Stimulated activated CD4-positive, alpha-beta T cell treated with anti-CD3 and anti-CD28 coated beads, TNF-alpha, amount 100 ng/mL, for 48 hours (primary cell): ENCODE measurements around the gene CCDC80.
"Not testable (repeated sequence)": the region's sequence is repeated elsewhere in the genome, so short reads cannot be mapped to it uniquely, and the experiment has no call there.

ENCODE experiments used
- DNase-seq, 3 donors: peaks; one replicate each; pipeline ENCODE4 v3.0.0-alpha.2; 2020; ENCODE audit warnings: low read depth in 3 of 3

The CCDC80 gene

DNA sequence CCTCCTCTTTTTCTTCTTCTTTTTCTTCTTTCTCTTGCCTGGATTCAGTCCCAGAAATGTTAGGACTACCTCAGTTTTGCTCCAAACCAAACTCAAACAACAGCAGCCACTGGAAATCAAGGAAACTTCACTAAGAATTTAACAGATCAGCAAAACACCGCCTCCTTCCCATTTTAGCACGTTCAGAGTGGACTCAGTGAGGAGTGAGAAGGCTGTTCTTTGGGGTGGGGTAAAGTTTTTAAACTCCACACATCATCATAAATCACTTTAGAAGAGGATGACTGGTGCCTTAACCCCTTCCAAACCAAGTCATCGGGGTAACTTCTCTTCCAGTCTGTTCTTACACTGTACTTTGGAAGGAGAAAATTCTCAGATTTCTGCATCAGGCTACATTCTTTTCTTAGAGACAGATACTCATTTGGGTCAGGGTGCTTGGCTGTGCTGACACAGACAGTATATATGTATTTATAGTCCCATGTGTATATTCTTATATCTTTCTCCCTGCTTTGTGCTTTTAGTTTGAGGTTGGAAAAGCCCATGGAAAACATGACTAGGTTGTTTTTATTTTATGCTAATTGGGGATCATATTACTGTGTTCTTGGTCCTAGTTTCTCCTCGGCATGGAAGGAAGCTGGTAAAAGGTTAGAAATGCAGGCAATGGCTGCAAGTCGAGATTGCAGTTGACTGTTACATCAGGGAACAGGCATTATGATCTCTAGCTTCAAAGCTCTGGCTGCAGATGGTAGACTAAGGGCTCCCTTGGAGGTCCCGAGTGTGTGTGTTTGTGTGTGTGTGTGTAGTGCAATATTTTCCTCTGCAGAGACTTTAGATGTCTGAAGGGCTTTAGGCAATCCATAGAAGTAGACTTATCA lies at the start of gene CCDC80:
TSS of gene CCDC80 (minus strand) at position 214 of the 872 bp plus-strand sequence. CDS start 1,238 bp downstream, outside the sequence.
- DNase-seq, result no peak

DNA sequence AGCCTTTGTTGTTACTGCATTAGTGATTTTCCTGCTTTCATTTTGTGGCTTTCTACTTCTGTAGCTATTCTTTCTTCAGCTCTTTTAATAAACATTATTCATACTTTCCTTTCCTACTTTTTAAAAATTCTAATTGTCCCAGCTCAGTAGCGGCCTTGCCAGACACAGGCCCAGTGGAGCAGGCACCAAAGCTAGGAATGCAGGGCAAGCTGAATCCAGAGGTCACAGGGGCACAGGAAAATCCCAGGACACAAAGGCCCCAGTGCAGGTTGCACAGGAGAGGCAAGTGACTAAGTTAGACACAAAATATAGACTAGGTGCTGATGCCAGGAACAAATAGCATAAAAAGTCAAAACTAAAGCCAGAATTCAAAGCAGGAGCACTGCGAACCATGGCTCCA lies 49.0 kb upstream of the CCDC80 start:
- DNase-seq, result no peak

DNA sequence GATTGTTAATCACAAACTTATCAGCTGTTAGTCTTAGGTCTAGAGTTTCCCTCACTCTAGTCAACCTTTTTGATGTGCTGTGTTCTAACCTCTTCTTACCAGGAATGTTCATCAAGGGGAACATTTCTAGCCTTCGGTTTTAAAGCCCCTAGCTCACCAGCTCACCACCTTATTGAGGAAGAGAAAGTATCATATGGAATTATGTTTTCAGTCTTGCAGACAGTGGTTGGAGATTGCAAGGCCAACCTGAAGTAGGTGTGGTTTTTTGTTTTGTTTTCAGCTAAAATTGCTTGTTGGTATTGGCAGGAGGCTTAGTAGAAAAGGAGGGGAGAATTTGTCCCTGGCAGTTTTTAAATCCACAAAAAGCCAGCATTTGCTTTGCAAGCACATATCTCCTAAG lies 48.4 kb upstream of the CCDC80 start:
- no peak for DNase-seq

DNA sequence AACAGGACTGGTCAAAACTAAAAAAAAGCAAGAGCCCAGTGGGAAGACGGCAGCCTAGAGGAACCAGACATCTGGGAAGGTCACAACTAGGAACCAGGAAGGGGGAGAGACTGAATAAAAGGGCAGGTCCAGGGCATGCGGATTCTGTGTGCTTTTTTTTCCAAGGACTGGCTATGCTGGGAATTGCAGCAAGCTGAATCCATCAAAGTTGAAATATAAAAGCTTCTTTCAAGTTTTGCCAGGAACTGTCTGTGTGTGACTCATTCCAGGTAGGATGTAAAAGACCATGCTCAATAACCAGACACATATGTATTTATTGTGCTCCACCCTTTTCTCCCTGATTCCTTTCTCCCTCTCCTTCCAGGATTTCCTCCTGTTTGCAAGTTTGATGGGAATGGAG lies 47.9 kb upstream of the CCDC80 start:
- no peak for DNase-seq

- no peak for DNase-seq
Observed at GRCh38 chr3:112688085-112688769, 47.3 kb upstream of the CCDC80 start.

DNA sequence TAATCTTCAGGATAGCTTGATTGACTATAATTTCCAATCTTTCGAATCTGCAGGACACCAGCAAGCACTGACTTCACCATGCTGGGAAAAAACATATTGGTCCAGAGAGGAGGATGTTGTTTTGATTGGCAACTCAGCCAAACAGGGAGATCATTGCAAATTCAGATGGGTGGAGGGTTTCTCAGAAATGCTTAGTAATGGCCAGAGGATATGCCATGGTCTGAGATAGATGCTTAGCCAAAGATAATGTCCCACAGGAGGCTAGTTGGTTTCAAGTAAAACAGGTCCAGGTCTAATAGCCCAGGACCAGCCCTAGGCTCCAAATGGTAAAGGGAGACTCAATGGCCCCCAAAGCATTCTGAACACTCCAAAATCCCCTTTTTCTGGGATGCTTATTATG lies 46.7 kb upstream of the CCDC80 start:
- no peak for DNase-seq

DNA sequence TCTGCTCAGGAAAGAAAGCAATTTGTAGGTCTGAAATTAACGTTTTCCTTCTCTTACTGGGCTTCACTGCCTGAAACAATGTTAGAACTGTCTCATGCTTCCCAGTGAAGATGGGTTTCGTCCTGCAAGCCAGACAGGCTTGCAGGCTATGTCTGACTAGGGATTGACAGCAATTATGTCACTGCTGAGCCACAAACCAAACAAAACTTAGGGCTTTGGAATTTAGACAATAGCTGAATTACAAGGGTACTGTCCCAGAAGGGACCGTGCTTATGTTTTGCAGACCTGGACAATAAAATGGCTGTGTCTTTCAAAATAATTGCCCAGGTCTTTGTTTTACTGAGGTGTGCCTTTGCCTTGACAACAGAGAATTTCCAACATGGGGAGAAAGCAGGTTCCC lies 46.3 kb upstream of the CCDC80 start:
- DNase-seq, result no peak

- DNase-seq, result no peak
Observed at GRCh38 chr3:112685956-112686799, 45.2 kb upstream of the CCDC80 start.

- no peak for DNase-seq
Observed at GRCh38 chr3:112685420-112685819, 44.5 kb upstream of the CCDC80 start.

GRCh38 chr3:112682361-112682760 lies 41.4 kb upstream of the CCDC80 start:
- no peak for DNase-seq

DNA sequence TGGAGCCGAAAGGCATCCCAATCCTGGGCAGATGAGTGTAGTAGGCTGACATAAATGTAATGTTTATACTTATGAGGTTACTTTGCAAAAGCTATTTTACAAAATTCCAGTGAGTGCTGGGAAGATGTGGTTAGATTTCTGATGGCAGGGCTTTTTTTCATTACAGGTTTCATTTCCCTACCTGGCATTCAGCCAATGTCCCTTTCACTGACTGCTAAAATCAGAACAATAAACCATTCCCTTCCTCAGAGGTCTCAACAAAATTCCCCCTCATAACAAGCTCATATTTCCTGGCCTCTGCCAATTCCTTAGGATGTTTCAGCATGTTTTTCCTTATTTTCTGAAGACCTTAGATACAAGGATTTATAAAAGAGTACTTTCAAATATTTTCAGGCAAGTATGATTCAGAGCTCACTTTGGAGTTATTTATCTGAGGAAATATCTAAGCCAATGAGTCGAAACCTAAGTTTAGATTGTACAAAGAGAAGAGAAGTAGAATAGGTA lies 40.9 kb upstream of the CCDC80 start:
- DNase-seq, result no peak

GRCh38 chr3:112676659-112677234 lies 35.8 kb upstream of the CCDC80 start:
- DNase-seq, result peak; percentile 71 to 87 (median 80)

DNA sequence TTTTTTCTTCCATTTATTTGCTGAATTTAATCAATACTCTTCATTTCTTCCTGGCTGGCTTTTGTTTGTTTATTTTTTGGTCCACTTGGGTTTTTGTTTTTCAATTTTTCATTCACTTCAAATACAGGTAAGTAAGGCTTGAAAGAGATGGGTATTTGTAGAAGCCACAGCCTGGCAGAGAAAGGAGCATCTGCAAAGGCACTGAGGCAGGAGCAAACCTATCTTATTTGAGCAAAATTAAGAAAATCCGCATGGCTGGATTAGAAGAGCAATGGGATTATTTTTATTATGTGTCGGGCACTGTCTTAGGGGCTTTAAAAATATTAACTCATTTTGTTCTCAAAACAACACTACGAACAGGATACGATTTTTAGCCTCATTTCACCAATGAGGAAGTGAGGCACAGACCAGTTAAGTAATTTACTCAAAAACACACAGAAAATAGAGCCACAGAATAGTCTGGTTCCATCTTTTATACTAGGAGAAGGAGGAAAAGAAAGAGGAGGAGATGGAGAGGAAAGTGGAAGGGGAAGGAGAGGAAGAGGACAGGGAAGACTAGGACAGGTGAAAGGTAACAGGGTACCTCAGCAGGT lies 35.1 kb upstream of the CCDC80 start:
- DNase-seq, result no peak

DNA sequence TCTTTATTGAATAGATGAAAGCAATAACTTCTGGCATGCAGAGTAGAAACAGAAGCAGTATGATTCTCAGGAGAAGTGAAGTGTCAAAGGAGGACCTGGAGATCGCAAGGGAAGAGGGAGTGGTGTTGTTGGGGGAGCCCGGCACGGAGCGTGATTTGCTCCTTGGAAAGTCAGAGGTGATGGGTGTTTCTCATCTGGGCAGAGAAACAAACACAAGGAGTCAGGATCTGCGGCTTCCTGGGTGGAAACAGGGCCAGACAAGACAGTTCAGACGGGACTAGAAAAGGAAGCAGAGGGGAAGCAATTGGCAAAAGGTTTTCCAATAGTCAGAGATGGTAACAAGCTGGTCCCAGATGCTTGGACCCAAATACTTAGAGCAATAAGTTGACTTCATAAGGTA lies 34.4 kb upstream of the CCDC80 start:
- no peak for DNase-seq

GRCh38 chr3:112672716-112673541 lies 32.0 kb upstream of the CCDC80 start:
- DNase-seq, result no peak

DNA sequence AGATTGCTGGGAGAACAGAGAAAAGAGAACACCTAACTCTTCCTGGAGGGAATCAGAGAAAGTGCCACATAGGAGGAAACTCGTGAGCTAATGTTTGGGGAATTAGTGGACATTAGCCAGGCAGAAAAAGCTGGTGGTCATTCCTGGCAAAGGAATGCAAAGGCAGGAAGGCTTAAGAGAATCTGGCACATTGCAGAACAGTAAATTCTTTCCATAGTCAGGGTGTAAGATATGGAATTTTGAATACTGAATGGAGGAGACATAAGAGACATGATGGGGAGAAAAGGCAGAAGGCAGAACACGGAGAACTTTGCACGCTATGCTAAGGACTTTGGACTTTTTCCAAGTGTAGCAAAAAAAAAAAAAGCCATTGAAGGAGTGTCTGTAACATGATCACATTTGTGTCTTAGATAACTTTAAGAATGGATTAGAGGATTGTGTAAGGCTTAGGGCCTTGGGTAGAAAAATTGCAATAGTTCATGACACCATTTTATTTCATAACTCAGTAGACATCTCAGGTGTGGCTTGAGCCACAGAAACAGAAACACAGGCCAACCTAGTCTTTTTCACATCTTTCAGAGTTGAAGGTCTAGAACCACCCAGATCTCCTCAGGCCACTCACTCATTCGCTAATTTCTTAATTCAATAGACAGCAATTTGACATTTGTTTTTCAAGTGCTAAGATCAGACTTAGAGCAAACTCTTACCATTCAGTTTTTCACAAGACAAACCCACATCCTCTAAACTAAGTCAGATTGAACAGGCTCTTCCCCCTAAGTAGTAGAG lies 31.2 kb upstream of the CCDC80 start:
- no peak for DNase-seq

- no peak for DNase-seq
Observed at GRCh38 chr3:112670824-112671223, 29.9 kb upstream of the CCDC80 start.

DNA sequence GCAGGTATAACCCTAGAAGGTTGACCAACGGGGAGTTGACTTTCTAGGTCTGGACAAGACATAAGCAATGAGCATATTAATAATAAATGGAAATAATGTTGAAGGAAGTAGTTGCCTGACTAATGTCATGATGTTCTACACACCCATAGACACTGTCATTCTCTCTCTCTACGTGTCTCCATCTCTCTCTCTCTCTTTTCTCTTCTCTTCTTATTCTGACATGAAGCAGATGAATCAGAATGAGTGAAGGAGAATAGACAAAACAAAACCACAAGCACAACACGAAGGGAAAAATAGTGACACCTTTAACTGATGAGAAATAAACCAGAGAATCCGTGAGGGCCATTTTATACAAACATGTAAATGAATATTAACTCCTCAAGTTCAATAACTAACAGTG lies 26.7 kb upstream of the CCDC80 start:
- DNase-seq, result no peak

GRCh38 chr3:112665009-112665408 lies 24.1 kb upstream of the CCDC80 start:
- DNase-seq, result not testable (repeated sequence)

DNA sequence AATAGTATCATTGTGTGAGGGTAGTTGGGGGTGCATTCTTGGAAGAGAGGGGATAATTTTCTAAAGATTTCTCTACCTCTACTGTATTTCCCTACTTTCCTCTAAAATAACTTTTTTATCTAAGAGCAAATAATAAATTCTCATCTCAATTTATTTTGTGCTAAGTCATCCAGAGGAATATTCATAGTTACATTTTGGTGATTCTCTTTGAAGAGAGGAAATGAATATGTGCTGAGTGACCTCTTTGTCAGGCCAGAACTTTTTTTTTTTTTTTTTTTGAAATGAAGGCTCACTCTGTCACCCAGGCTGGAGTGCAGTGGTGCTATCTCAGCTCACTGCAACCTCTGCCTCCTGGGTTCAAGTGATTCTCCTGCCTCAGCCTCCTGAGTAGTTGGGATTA lies 15.1 kb upstream of the CCDC80 start:
- no peak for DNase-seq
